ENCODE measurements around the gene BICC1.
"Not testable (repeated sequence)": the region's sequence is repeated elsewhere in the genome, so short reads cannot be mapped to it uniquely, and the experiment has no call there.

BICC1 gene

DNA sequence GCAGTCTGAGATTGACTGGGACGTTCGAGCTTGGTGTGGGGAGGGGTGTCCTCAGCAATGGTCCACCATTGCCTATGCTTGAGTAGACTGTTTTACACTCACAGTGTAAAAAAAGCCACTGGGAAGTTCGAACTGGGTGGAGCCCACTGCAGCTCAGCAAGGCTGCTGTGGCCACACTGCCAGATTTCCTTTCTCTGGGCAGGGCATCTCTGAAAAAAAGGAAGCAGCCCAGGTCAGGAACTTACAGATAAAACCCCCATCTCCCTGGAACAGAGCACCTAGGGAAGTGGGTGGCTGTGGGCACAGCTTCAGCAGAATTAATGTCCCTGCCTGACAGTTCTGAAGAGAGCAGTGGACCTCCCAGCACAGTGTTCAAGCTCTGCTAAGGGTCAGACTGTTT is 80.3 kb downstream of the BICC1 start:
- Mint-ChIP-seq H3K27ac (no peak overlapping the region), H3K27me3 (no peaks in the 10 kb centered on the region), H3K36me3 (no peaks in the 10 kb centered on the region), H3K4me1 (no peaks in the 10 kb centered on the region), H3K9me3 (peaks cover 13% of the 10 kb centered on the region), H3K4me3 (no peak overlapping the region)
- ATAC-seq, result no peak

GRCh38 chr10:58597211-58597610 is 84.5 kb downstream of the BICC1 start:
- not testable (repeated sequence) for H3K36me3 Mint-ChIP-seq, H3K4me1 Mint-ChIP-seq, H3K27me3 Mint-ChIP-seq, ATAC-seq, H3K4me3 Mint-ChIP-seq, H3K27ac Mint-ChIP-seq
- peaks cover 19% of the 10 kb centered on the region for H3K9me3 Mint-ChIP-seq

GRCh38 chr10:58599927-58600553 is 87.4 kb downstream of the BICC1 start:
- Mint-ChIP-seq H3K4me1 (no peaks in the 10 kb centered on the region), H3K27ac (no peak overlapping the region), H3K36me3 (no peaks in the 10 kb centered on the region), H3K4me3 (no peak overlapping the region), H3K27me3 (no peaks in the 10 kb centered on the region), H3K9me3 (peaks cover 19% of the 10 kb centered on the region)
- no peak for ATAC-seq

GRCh38 chr10:58608351-58608750 is 95.7 kb downstream of the BICC1 start:
- no peak overlapping the region for H3K4me3 Mint-ChIP-seq
- H3K36me3 Mint-ChIP-seq, result no peaks in the 10 kb centered on the region
- H3K27me3 Mint-ChIP-seq, result no peaks in the 10 kb centered on the region
- peaks cover 7% of the 10 kb centered on the region for H3K9me3 Mint-ChIP-seq
- no peaks in the 10 kb centered on the region for H3K4me1 Mint-ChIP-seq
- no peak overlapping the region for H3K27ac Mint-ChIP-seq
- no peak for ATAC-seq

DNA sequence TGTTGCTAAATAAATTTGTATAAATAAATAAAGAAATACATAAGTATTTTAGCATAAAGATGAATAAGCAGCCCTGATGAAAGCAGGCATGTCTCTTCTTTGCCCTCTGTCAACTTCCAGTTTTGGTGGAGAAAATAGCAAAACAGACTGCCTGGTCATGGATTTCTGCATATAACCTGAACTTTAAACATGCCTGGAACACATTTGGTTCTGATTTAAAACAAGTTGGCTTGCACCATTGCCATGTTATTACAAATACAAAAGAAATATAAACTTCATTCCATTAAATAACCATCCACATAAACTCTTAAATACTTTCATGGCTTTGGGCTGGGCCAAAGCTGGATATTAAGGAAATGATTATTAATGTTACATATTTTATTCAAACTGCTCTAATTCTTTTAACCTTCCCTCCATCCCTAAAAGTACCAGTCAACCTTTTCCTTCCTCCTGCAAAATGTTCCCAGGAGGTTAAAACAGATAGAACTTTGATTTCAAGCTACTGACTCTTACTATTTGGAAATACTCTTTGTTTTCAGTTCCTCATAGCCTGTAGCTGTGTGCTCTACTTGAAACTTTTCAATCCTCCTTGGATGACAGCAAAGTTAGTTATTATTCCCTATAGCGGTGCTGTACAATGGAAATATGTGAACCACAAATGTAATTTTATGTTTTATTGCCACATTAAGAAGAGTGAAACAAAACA is 96.3 kb downstream of the BICC1 start:
- Mint-ChIP-seq H3K36me3 (no peaks in the 10 kb centered on the region), H3K4me3 (no peak overlapping the region), H3K27me3 (no peaks in the 10 kb centered on the region), H3K27ac (no peak overlapping the region), H3K4me1 (no peaks in the 10 kb centered on the region), H3K9me3 (peaks cover 7% of the 10 kb centered on the region)
- ATAC-seq, result no peak

GRCh38 chr10:58609532-58610150 is 97.0 kb downstream of the BICC1 start:
- no peaks in the 10 kb centered on the region for H3K27me3 Mint-ChIP-seq
- H3K9me3 Mint-ChIP-seq, result peaks cover 7% of the 10 kb centered on the region
- no peak overlapping the region for H3K27ac Mint-ChIP-seq
- no peak for ATAC-seq
- no peak overlapping the region for H3K4me3 Mint-ChIP-seq
- H3K4me1 Mint-ChIP-seq, result no peaks in the 10 kb centered on the region
- no peaks in the 10 kb centered on the region for H3K36me3 Mint-ChIP-seq

GRCh38 chr10:58615237-58615935 is 102.7 kb downstream of the BICC1 start:
- ATAC-seq, result no peak
- Mint-ChIP-seq H3K4me3 (no peak overlapping the region), H3K27me3 (no peaks in the 10 kb centered on the region), H3K27ac (no peak overlapping the region), H3K4me1 (no peaks in the 10 kb centered on the region), H3K9me3 (no peaks in the 10 kb centered on the region), H3K36me3 (no peaks in the 10 kb centered on the region)

DNA sequence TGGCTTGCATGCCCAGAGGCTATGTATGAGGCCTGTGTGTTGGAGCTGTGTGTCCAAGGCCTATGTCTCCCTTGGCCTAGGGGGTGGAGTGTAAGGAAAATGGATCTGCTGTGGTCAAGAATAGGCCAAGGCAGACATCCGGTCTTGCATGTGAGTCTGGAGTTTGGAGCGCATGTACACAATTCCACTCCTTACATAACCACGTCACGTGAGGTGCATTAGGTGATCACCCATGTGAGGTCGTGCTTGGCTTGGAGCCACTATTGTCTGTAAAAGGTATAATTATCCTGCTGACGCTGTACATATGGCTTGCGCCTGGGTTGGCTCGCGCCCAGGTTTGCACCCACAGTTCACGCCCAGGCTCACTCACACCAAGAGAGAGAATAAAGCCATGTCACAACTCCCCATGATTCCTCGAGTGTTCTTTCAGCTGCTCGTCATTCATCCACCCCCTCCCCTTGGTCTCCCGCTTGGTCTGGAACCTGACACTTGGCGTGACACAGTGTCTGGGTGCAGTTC is 105.5 kb downstream of the BICC1 start:
- H3K36me3 Mint-ChIP-seq, result no peaks in the 10 kb centered on the region
- no peaks in the 10 kb centered on the region for H3K9me3 Mint-ChIP-seq
- H3K4me3 Mint-ChIP-seq, result no peak overlapping the region
- no peak for ATAC-seq
- H3K27me3 Mint-ChIP-seq, result no peaks in the 10 kb centered on the region
- no peaks in the 10 kb centered on the region for H3K4me1 Mint-ChIP-seq
- H3K27ac Mint-ChIP-seq, result no peak overlapping the region

GRCh38 chr10:58621379-58622077 is 108.9 kb downstream of the BICC1 start:
- Mint-ChIP-seq H3K27me3 (no peaks in the 10 kb centered on the region), H3K4me1 (no peaks in the 10 kb centered on the region), H3K27ac (no peak overlapping the region), H3K36me3 (no peaks in the 10 kb centered on the region), H3K4me3 (no peak overlapping the region), H3K9me3 (no peaks in the 10 kb centered on the region)
- no peak for ATAC-seq

DNA sequence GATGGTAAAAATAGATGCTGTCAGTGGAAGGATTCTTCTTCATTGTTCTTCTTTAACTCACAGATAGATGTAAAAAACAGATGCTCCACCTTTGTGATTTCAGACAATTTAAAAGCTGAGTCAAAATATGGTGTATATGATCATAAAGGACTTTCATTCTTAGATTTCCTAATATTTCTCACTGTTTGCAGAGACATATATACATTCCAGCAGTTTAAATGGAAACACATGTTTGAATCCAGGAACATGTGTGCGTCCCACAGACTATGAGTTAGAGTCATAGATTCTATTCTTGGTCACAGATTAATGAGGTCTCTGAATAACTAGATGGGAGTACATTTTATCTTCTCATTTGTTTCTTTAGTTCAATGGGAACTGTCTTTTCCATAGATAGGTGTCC is 109.6 kb downstream of the BICC1 start:
- no peak overlapping the region for H3K4me3 Mint-ChIP-seq
- no peaks in the 10 kb centered on the region for H3K9me3 Mint-ChIP-seq
- H3K27me3 Mint-ChIP-seq, result no peaks in the 10 kb centered on the region
- no peaks in the 10 kb centered on the region for H3K36me3 Mint-ChIP-seq
- no peak overlapping the region for H3K27ac Mint-ChIP-seq
- no peak for ATAC-seq
- H3K4me1 Mint-ChIP-seq, result no peaks in the 10 kb centered on the region

GRCh38 chr10:58625070-58625469 is 112.4 kb downstream of the BICC1 start:
- ATAC-seq, result no peak
- Mint-ChIP-seq H3K4me1 (no peaks in the 10 kb centered on the region), H3K27ac (no peak overlapping the region), H3K27me3 (no peaks in the 10 kb centered on the region), H3K4me3 (no peak overlapping the region), H3K36me3 (no peaks in the 10 kb centered on the region), H3K9me3 (no peaks in the 10 kb centered on the region)

DNA sequence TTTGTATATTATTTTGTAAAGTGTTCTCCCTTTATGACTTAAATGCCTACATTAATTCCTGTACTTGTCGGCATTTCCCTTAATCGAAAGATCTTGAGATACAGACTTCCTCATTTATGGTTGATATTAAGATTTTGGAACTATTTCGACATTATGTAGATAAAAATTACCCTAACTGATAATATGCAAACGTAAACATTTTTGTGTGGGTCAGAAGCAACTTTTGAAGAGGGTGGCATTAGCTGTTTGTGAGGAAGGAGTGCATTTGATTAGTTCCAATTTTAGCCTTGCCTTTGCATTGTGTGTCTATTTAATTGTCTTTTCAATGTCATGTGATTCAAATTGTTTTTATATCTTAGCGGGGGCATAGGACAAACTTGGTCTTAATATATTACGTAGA is 114.7 kb downstream of the BICC1 start:
- Mint-ChIP-seq H3K36me3 (no peaks in the 10 kb centered on the region), H3K27ac (no peak overlapping the region), H3K4me3 (no peak overlapping the region), H3K9me3 (no peaks in the 10 kb centered on the region), H3K4me1 (no peaks in the 10 kb centered on the region), H3K27me3 (no peaks in the 10 kb centered on the region)
- ATAC-seq, result no peak

GRCh38 chr10:58631715-58632114 is 119.0 kb downstream of the BICC1 start:
- H3K9me3 Mint-ChIP-seq, result no peaks in the 10 kb centered on the region
- H3K4me3 Mint-ChIP-seq, result no peak overlapping the region
- H3K27me3 Mint-ChIP-seq, result no peaks in the 10 kb centered on the region
- H3K36me3 Mint-ChIP-seq, result no peaks in the 10 kb centered on the region
- ATAC-seq, result no peak
- no peak overlapping the region for H3K27ac Mint-ChIP-seq
- H3K4me1 Mint-ChIP-seq, result no peaks in the 10 kb centered on the region

DNA sequence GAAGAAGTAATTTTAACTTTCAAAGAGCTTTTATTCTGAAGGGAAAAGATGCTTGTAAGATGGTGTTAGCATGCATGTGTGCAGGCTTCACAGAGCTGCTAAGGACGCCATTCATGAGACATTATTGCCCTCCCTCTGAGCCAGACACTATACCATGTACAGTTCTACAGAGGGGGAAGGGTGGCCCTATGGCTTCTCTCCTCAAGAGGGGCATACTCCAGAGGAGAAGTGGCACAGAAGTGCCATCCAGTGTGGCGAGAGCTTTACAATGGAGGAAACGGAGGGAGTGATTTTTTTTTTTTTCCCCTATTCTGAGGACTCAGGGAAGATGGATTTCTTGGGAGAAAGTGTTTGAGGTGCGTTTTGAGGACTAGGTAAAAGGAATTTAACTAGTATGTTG is 119.5 kb downstream of the BICC1 start:
- Mint-ChIP-seq H3K4me1 (no peaks in the 10 kb centered on the region), H3K9me3 (no peaks in the 10 kb centered on the region), H3K27me3 (no peaks in the 10 kb centered on the region), H3K36me3 (no peaks in the 10 kb centered on the region), H3K4me3 (no peak overlapping the region), H3K27ac (no peak overlapping the region)
- ATAC-seq, result no peak

DNA sequence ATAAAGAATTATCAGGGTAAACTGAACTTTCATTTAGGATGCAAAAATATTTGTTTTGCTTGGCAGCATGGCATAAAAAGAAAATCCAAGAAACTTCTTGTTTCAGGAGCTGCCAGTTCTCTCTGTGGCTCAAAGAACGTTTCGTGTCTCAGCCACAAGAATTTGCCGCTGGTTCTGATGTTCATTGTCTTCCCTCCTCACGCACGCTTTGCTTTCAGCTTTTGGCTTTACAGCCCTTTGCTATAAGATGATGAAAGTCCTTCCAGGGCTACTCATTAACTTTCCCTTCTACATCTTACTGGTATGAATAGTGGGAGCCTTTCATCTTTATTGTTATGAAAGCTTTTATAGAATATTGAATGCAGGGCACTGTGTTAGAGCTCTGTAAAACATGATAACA is 124.7 kb downstream of the BICC1 start:
- Mint-ChIP-seq H3K36me3 (no peaks in the 10 kb centered on the region), H3K4me3 (no peak overlapping the region), H3K4me1 (no peaks in the 10 kb centered on the region), H3K27ac (no peak overlapping the region), H3K27me3 (peaks cover 7% of the 10 kb centered on the region), H3K9me3 (no peaks in the 10 kb centered on the region)
- ATAC-seq, result no peak
